ENCODE data around the gene BMPR1B.

DNA sequence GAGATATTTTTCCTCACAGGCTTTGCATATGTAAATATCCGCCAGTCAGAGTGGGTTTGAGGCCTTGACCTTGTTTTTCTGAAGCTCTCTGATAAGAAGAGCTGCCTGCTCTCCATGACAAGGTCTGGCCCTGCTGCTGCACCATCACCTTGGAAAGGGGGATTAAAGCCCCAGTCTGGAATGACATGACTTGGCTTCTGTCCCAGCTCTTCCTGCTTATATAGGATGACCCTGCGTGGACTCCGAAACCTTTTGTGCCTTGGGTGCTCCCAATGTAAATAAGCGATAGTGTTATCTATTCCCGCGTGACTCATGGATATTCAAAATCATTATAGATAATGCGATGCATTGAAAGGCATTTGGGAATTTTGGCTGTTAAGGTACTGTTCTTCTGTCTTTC lies 139.3 kb downstream of the BMPR1B start:
- TF ChIP-seq, protein P1, sequence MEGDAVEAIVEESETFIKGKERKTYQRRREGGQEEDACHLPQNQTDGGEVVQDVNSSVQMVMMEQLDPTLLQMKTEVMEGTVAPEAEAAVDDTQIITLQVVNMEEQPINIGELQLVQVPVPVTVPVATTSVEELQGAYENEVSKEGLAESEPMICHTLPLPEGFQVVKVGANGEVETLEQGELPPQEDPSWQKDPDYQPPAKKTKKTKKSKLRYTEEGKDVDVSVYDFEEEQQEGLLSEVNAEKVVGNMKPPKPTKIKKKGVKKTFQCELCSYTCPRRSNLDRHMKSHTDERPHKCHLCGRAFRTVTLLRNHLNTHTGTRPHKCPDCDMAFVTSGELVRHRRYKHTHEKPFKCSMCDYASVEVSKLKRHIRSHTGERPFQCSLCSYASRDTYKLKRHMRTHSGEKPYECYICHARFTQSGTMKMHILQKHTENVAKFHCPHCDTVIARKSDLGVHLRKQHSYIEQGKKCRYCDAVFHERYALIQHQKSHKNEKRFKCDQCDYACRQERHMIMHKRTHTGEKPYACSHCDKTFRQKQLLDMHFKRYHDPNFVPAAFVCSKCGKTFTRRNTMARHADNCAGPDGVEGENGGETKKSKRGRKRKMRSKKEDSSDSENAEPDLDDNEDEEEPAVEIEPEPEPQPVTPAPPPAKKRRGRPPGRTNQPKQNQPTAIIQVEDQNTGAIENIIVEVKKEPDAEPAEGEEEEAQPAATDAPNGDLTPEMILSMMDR (IDR thresholded peaks at IDR 0.05): no peak
- no peak for TF ChIP-seq POLR2A (IDR thresholded peaks at IDR 0.05)
- no peak for TF ChIP-seq EP300 (IDR thresholded peaks at IDR 0.05)

All from gastroesophageal sphincter (tissue), 3 donors.